ENCODE data around the gene EXOC2. TPM values are rescaled to one million over a fixed set of nuclear protein-coding genes. Genes with fewer than 3 reads are reported as not detected.

The EXOC2 gene
- total RNA-seq, 1 experiment from 2014 or later = 24.5 TPM

GRCh38 chr6:520820-521219 is 172.1 kb downstream of the EXOC2 start (continued):
- TF ChIP-seq EGR1 (IDR thresholded peaks at IDR 0.05; ENCODE audit: low read depth) (no peak), SIN3A (IDR thresholded peaks at IDR 0.05; ENCODE audit: low read depth) (no peak), SRF (IDR thresholded peaks at IDR 0.05; ENCODE audit: low read depth) (no peak), CEBPB (IDR thresholded peaks at IDR 0.05; ENCODE audit: low read depth) (no peak)

GRCh38 chr6:518218-518617 is 174.7 kb downstream of the EXOC2 start:
- ATAC-seq (no peak), DNase-seq (ENCODE audit: low read depth, low spot score) (no peak)
- no TSS peak for BruUV-seq (replicated peaks)
- intact Hi-C loops (cut with micrococcal nuclease) = no loop called here
- H3K79me2 ChIP-seq (ENCODE audit: insufficient read depth, low read length) = no peaks in the 10 kb centered on the region
- H3K27me3 ChIP-seq (ENCODE audit: insufficient read depth, low read length) = no peaks in the 10 kb centered on the region
- no peak overlapping the region for H3K9ac ChIP-seq (ENCODE audit: low read length)
- H3K4me1 ChIP-seq (ENCODE audit: control insufficient read depth in 1 of 2, insufficient read depth in 2 of 2, low read length in 2 of 2) = no peaks in the 10 kb centered on the region
- RAD21 ChIA-PET (ENCODE audit: low non-redundant PET in 1 of 2, low total read pairs in 2 of 2, uncharacterized antibody in 2 of 2, unreplicated experiment in 2 of 2) = no interaction called here
- H4K20me1 ChIP-seq (ENCODE audit: insufficient read depth) = no peaks in the 10 kb centered on the region
- TF ChIP-seq MAX (IDR thresholded peaks at IDR 0.05) (no peak), EGR1 (IDR thresholded peaks at IDR 0.05; ENCODE audit: low read depth) (no peak), RAD21 (IDR thresholded peaks at IDR 0.05; ENCODE audit: low read depth) (no peak), POLR2A (IDR thresholded peaks at IDR 0.05; ENCODE audit: borderline replicate concordance, extremely low read depth, insufficient read depth, insufficient read length) (no peak), SP1 (IDR thresholded peaks at IDR 0.05; ENCODE audit: low read depth) (no peak), CTCF (IDR thresholded peaks at IDR 0.05 in 2 of 3, conservative IDR thresholded peaks at IDR 0.05 in 1 of 3; ENCODE audit: borderline replicate concordance in 1 of 3, insufficient read depth in 1 of 3, low read depth in 2 of 3, low read length in 2 of 3) (no peak), SIN3A (IDR thresholded peaks at IDR 0.05; ENCODE audit: low read depth) (no peak), ZFX (IDR thresholded peaks at IDR 0.05) (no peak), JUND (IDR thresholded peaks at IDR 0.05) (no peak), REST (IDR thresholded peaks at IDR 0.05; ENCODE audit: low read depth) (no peak), ELF1 (IDR thresholded peaks at IDR 0.05; ENCODE audit: borderline replicate concordance, low read depth) (no peak), POLR2AphosphoS5 (IDR thresholded peaks at IDR 0.05; ENCODE audit: low read depth, low read length) (no peak), SRF (IDR thresholded peaks at IDR 0.05; ENCODE audit: low read depth) (no peak), EZH2 (IDR thresholded peaks at IDR 0.05) (no peak)
- H3K9me2 ChIP-seq (ENCODE audit: insufficient read depth) = no peaks in the 10 kb centered on the region
- H3K27ac ChIP-seq (ENCODE audit: low read depth, low read length) = no peak overlapping the region
- CTCF ChIA-PET = no interaction called here
- POLR2A ChIA-PET = no interaction called here
- peaks cover 0 to 5% of the 10 kb centered on the region in 2 experiments; a peak in 1 of 4 replicates for H3K9me3 ChIP-seq (ENCODE audit: control insufficient read depth in 1 of 2, insufficient read depth in 1 of 2, low read depth in 1 of 2, low read length in 2 of 2)
- H3K36me3 ChIP-seq (ENCODE audit: control insufficient read depth in 1 of 2, insufficient read depth in 2 of 2, low read length in 2 of 2) = peaks cover 0 to 5% of the 10 kb centered on the region in 2 experiments; a peak in 1 of 4 replicates
- H2AFZ ChIP-seq (ENCODE audit: low read depth, low read length, poor library complexity, severe bottlenecking) = no peak overlapping the region
- H3K4me3 ChIP-seq (replicated peaks in 1 of 2; ENCODE audit: low read depth in 1 of 2, low read length in 2 of 2) = no peak overlapping the region
- H3K4me2 ChIP-seq (ENCODE audit: low read length) = no peak overlapping the region

Measured in HCT116 (cell line).